ENCODE data around the gene LPP. TPM values are rescaled to one million over a fixed set of nuclear protein-coding genes. Genes with fewer than 3 reads are reported as not detected.

The LPP gene
- polyA plus RNA-seq, 2 of the 4 experiments (the other 2 are of a cell fraction) = 11.0 to 30.8 TPM

- no peak for ATAC-seq
- no peaks in the 10 kb centered on the region for H3K9me3 ChIP-seq
- H3K4me2 ChIP-seq = peak overlapping the region; percentile 67
- H3K4me3 ChIP-seq = no peak overlapping the region
- H3K4me1 ChIP-seq = peaks cover 78% of the 10 kb centered on the region
- POLR2A ChIA-PET = no interaction called here
- TF ChIP-seq ZNF302 (CRISPR knock-in tag; IDR thresholded peaks at IDR 0.05) (no peak), TFCP2L1 (CRISPR knock-in tag; IDR thresholded peaks at IDR 0.05) (no peak), ZFP36 (IDR thresholded peaks at IDR 0.05; ENCODE audit: borderline replicate concordance, partially characterized antibody) (no peak), FOSL2 (IDR thresholded peaks at IDR 0.05) (no peak), FOSL2 (CRISPR knock-in tag; IDR thresholded peaks at IDR 0.05) (no peak), BHLHE40 (IDR thresholded peaks at IDR 0.05; ENCODE audit: low read depth, low read length) (no peak), RAD21 (conservative IDR thresholded peaks at IDR 0.05 in 1 of 2, IDR thresholded peaks at IDR 0.05 in 1 of 2) (no peak), EHMT2 (IDR thresholded peaks at IDR 0.05; ENCODE audit: low read depth) (no peak), CEBPB (IDR thresholded peaks at IDR 0.05) (no peak), HOXB5 (CRISPR knock-in tag; IDR thresholded peaks at IDR 0.05) (no peak)
- no peak for FAIRE-seq
- peak overlapping the region; percentile 57 to 61; a peak in 4 of 6 replicates for H3K27ac ChIP-seq
- whole genome bisulfite sequencing (ENCODE audit: missing lambda C conversion rate) = 93% methylated on average over 10 of the region's 10 CpGs
- DNase-seq (ENCODE audit: low read depth in 1 of 2, low spot score in 1 of 2) = no peak
- CTCF ChIA-PET = no interaction called here
Measured at GRCh38 chr3:188169830-188170455, 16.0 kb downstream of the LPP start.

- peak in 1 of 2 experiments; percentile 61; a peak in 3 of 6 replicates for ATAC-seq
- CTCF ChIA-PET = interaction anchor here (0.9 kb wide), 1 partner anchor 430 kb away, joined by 3 read pairs; no protein-coding TSS in a partner anchor
- Histone ChIP-seq H3K4me2 (peak overlapping the region; percentile 67), H3K4me1 (peaks cover 77% of the 10 kb centered on the region), H3K4me3 (no peak overlapping the region), H3K9me3 (no peaks in the 10 kb centered on the region), H3K27ac (peak overlapping the region; percentile 57 to 61; a peak in 5 of 6 replicates)
- POLR2A ChIA-PET = no interaction called here
- FAIRE-seq = no peak
- TF ChIP-seq NFE2L2 (conservative IDR thresholded peaks at IDR 0.05; ENCODE audit: low read length) = no peak
- no peak for TF ChIP-seq HOXB5 (CRISPR knock-in tag; IDR thresholded peaks at IDR 0.05)
- no peak for TF ChIP-seq MAFK (IDR thresholded peaks at IDR 0.05; ENCODE audit: partially characterized antibody)
- TF ChIP-seq MAZ (IDR thresholded peaks at IDR 0.05; ENCODE audit: borderline replicate concordance, low read depth, low read length) = no peak
- TF ChIP-seq BCL3 (IDR thresholded peaks at IDR 0.05) = 0 out of 3 replicates have a peak, but pooled peaks have one; percentile 18
- TF ChIP-seq HOXA7 (CRISPR knock-in tag; IDR thresholded peaks at IDR 0.05) = no peak
- TF ChIP-seq CEBPB (IDR thresholded peaks at IDR 0.05) = 0 out of 4 replicates have a peak, but pooled peaks of 1 of the 2 experiments have one; percentile 13
- TF ChIP-seq ELK1 (IDR thresholded peaks at IDR 0.05; ENCODE audit: low read depth, low read length) = no peak
- TF ChIP-seq CTCF (IDR thresholded peaks at IDR 0.05) = no peak
- no peak for TF ChIP-seq RFX5 (IDR thresholded peaks at IDR 0.05)
- no peak for TF ChIP-seq ZSCAN20 (CRISPR knock-in tag; IDR thresholded peaks at IDR 0.05)
- TF ChIP-seq EHF (CRISPR knock-in tag; IDR thresholded peaks at IDR 0.05) = no peak
- peak in 1 of 2 experiments; percentile 53 for DNase-seq (ENCODE audit: low read depth in 1 of 2, low spot score in 1 of 2)
- WGBS (ENCODE audit: missing lambda C conversion rate) = 49% methylated on average over 8 of the region's 8 CpGs
Measured at GRCh38 chr3:188170461-188171459, 16.8 kb downstream of the LPP start.
